VCaP (cell line): ENCODE measurements around the gene RAP1B.

Experiments used
- H3K27ac ChIP-seq: fragments of 450-650 bp; 2 replicates; pipeline ENCODE4 v1.5.1; 2017
- TF ChIP-seq, protein P1 (sequence below): fragments of 450-650 bp; conservative IDR thresholded peaks from 2 replicates; pipeline ENCODE4 v1.5.1; 2017; ENCODE audit warnings: mild to moderate bottlenecking, moderate library complexity

The RAP1B gene

DNA sequence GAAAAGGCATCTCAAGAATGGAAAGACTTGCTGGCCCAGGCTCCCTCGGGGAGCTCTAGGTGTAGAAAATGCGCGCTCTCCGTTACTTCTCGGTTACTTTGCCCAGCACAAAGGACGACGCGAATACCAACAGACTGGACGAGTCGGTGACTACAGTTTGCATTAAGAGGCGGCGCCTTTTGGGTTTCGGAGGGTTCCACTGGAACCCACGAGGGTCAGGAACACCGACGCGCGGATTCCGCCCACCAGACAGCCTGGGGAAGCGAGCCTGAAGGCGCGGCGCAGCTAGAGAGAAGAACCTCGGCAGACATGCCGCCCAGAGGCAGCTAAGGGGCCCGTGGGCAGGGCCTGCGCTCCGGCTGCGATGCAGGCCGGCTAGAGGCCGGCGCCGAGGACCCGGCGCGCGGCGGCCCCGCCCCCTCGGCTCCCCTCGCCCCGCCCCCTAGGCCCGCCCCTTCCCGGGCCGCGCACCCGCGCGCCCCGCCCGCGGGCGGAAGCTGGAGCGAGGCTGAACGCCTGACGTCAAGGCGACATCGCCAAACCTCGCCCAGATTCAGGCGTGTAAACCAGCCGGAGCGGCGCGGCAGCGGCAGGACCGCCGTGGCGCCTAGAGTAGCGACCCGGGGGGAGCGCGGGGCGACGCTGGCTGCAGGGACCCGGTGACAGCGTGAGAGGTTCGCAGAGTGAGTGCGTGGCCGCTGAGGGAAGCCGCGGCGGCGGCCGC lies at the start of gene RAP1B:
Gene RAP1B (plus strand): TSS at position 530 of the 724 bp plus-strand sequence. CDS start 37,826 bp downstream, outside the sequence.
- peak within 1 kb of the TSS; percentile 83 for H3K27ac ChIP-seq
- TF ChIP-seq, protein P1, sequence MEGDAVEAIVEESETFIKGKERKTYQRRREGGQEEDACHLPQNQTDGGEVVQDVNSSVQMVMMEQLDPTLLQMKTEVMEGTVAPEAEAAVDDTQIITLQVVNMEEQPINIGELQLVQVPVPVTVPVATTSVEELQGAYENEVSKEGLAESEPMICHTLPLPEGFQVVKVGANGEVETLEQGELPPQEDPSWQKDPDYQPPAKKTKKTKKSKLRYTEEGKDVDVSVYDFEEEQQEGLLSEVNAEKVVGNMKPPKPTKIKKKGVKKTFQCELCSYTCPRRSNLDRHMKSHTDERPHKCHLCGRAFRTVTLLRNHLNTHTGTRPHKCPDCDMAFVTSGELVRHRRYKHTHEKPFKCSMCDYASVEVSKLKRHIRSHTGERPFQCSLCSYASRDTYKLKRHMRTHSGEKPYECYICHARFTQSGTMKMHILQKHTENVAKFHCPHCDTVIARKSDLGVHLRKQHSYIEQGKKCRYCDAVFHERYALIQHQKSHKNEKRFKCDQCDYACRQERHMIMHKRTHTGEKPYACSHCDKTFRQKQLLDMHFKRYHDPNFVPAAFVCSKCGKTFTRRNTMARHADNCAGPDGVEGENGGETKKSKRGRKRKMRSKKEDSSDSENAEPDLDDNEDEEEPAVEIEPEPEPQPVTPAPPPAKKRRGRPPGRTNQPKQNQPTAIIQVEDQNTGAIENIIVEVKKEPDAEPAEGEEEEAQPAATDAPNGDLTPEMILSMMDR = no peak

DNA sequence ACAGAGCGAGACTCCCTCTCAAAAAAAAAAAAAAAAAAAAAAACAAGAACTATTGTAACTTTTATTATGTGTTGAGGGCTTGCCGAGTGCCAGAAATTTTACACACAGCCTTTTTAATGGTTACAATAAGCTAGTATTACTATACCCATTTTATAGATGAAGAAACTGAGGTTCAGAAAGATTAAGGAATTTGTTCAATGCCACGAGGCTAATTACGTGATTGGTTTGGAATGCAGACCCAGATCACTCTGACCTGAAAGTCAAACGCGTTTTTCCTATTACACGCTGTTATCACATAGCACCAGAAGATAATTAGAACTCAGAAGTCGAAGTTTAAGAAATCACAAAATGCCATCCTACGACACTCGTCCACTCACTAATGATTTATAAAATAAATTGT lies 48.9 kb upstream of the RAP1B start:
- TF ChIP-seq, protein P1 = no peak
- H3K27ac ChIP-seq = no peak overlapping the region

DNA sequence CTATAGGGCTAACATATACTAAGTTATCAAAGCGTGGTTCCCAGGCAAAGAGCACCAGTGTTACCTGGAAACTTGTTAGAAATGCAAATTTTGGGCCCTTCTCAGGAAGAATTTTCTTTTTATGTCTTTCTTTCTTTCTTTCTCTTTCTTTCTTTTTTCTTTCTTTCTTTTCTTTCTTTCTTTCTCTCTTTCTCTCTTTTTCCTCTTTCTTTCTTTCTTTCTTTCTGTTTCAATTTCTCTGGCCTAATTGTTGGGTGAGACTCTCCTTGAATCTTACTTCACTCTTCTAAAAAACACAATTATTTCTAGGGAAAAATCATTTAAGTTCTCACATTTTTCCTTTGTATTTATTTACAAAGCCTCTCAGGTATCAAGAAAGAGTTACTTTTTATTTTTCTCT lies 46.5 kb upstream of the RAP1B start:
- no peak overlapping the region for H3K27ac ChIP-seq
- TF ChIP-seq, protein P1 = no peak

DNA sequence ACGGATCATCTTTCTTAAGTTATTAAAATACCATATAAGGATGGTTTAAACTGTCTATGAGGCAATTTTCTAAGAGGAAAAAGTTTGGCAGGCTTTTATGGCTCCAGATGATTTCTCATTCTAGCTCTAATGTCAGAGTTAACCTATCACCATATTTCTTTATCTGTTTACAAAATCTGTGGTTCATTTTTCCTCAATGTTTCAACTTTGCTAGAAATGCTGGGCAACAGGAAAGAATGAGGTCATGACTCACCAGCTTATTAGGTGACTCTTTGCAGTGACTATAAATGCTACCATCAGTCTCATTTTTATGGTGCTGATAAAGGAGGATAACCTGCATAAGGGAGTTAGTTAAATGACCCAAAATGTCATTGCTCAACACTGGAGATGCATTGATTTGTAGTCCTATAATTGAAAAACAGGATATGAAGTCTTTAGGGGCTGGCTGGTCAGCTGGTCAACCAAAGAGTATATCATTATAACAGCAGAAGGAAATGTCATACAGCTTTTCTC lies 45.3 kb upstream of the RAP1B start:
- TF ChIP-seq, protein P1 = no peak
- H3K27ac ChIP-seq = peak overlapping the region; percentile 53

DNA sequence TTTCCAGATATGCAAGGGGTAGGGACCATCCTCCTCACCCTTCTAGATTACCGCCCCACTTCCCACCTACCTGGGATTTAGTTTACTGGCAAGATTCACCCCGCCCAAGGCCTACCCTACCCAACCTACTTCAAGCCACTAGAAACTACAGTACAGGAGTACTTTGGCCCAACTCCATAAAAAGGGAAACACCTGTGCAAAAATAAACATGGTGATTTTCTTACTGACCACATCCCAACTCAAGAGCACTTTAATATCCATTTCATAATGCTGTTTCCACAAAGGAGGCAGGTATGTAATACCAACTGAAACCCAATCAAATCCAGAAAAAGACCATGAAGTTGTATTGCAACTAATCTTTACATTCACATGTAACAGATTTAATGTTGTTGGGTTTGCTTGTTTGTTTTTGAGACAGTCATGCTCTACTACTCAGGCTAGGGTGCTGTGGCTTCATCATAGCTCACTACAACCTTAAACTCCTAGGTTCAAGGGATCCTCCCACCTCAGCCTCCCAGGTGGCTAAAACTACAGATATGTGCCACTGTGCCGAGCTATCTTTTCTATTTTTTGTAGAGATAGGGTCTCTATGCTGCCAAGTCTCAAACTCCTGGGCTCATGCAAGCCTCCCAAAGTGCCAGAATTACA lies 41.7 kb upstream of the RAP1B start:
- no peak overlapping the region for H3K27ac ChIP-seq
- TF ChIP-seq, protein P1 = no peak

DNA sequence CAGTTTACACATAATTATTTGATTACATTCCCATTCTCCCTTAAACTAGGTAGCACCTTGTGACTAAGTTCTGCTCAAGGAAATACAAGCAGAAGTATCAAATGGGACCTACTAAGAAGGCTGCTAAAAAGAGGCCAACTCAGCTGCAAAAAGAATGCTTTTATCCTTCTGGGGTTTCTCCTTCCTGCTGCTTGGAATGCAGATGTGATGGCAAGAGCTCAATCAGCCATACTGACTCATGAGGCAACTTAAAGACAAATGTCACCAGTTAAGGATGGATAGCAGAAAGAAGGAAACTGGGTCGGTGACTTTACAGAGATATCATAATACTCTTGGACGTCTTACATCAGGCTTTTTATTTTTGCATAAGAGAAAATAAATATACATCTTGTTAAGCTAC lies 38.0 kb upstream of the RAP1B start:
- TF ChIP-seq, protein P1 = no peak
- H3K27ac ChIP-seq = no peak overlapping the region

DNA sequence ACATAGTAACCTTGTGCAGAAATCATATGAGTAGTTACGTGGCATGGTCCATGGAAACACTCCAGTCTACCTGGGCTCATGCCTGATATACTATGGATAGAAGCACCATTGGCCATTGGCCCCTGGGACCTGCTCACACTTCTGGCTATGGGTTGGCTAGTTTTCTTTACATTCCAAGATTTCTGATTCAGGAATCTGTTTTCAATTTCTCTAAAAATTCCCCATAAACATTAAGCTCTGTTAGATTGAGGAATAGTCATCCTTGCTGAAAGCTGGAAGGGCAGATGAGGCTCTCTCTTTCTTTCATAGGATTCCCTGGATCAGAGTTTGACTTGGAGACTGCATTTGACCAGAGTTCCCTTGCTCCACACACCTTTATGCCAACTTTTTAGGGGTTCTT lies 37.3 kb upstream of the RAP1B start:
- H3K27ac ChIP-seq = no peak overlapping the region
- TF ChIP-seq, protein P1 = no peak
